ENCODE measurements around the gene TTC6.

GRCh38 chr14:37587131-37587803 is 8.2 kb upstream of the TTC6 start:
- no peak for TF ChIP-seq POLR2A (IDR thresholded peaks at IDR 0.05)
- no peak for TF ChIP-seq CTCF (IDR thresholded peaks at IDR 0.05)
